ENCODE measurements around the gene MIER3. TPM values are rescaled to one million over a fixed set of nuclear protein-coding genes. Genes with fewer than 3 reads are reported as not detected.

The MIER3 gene
- total and polyA plus RNA-seq, 2 of the 13 experiments (the other 11 are each of a cell fraction or from before 2014, with no cell fraction given) = 14.6 to 38.8 TPM

GRCh38 chr5:56909294-56910209 is 42.4 kb downstream of the MIER3 start, which contains the start of gene SETD9 (continued):
- 0 out of 2 replicates have a peak, but pooled peaks have one; percentile 34 for TF ChIP-seq HMGXB3 (CRISPR knock-in tag; IDR thresholded peaks at IDR 0.05; ENCODE audit: borderline replicate concordance)
- TF ChIP-seq SNAPC4 (CRISPR knock-in tag; IDR thresholded peaks at IDR 0.05) = no peak; the same call in 1 of the 2 replicates
- no peak for TF ChIP-seq ZNF577 (CRISPR knock-in tag; IDR thresholded peaks at IDR 0.05; ENCODE audit: borderline replicate concordance, low read depth)
- no peak for TF ChIP-seq TOPORS (CRISPR knock-in tag; IDR thresholded peaks at IDR 0.05)
- no peak for TF ChIP-seq TERF1 (CRISPR knock-in tag; IDR thresholded peaks at IDR 0.05)
- TF ChIP-seq KMT2A (CRISPR knock-in tag; IDR thresholded peaks at IDR 0.05) = peak; percentile 42
- peak; percentile 67 for TF ChIP-seq HDAC1 (CRISPR knock-in tag; IDR thresholded peaks at IDR 0.05)
- TF ChIP-seq KMT2B (CRISPR knock-in tag; IDR thresholded peaks at IDR 0.05) = peak; percentile 73
- no peak for TF ChIP-seq TCF12 (IDR thresholded peaks at IDR 0.05)
- TF ChIP-seq TCF12 (CRISPR knock-in tag; IDR thresholded peaks at IDR 0.05) = peak; percentile 84; the same call in 1 of the 2 replicates
- 0 out of 2 replicates have a peak, but pooled peaks have one; percentile 29 for TF ChIP-seq E2F1 (CRISPR knock-in tag; IDR thresholded peaks at IDR 0.05)
- 0 out of 2 replicates have a peak, but pooled peaks have one; percentile 65 for TF ChIP-seq ZNF724P (CRISPR knock-in tag; IDR thresholded peaks at IDR 0.05; ENCODE audit: borderline replicate concordance)
- peak; percentile 83; the same call in 1 of the 2 replicates for TF ChIP-seq ZFP82 (CRISPR knock-in tag; IDR thresholded peaks at IDR 0.05; ENCODE audit: borderline replicate concordance)
- peak; percentile 70; the same call in 1 of the 2 replicates for TF ChIP-seq ZNF616 (CRISPR knock-in tag; IDR thresholded peaks at IDR 0.05; ENCODE audit: low read depth)
- TF ChIP-seq SMARCE1 (IDR thresholded peaks at IDR 0.05; ENCODE audit: borderline replicate concordance) = no peak
- TF ChIP-seq ZNF749 (CRISPR knock-in tag; IDR thresholded peaks at IDR 0.05; ENCODE audit: borderline replicate concordance) = peak; percentile 74; the same call in 1 of the 2 replicates
